ENCODE results near the gene STAT6. TPM values are rescaled to one million over a fixed set of nuclear protein-coding genes. Genes with fewer than 3 reads are reported as not detected.

Gene STAT6
- total RNA-seq, 1 donor from 2014 or later = 4.7 TPM

DNA sequence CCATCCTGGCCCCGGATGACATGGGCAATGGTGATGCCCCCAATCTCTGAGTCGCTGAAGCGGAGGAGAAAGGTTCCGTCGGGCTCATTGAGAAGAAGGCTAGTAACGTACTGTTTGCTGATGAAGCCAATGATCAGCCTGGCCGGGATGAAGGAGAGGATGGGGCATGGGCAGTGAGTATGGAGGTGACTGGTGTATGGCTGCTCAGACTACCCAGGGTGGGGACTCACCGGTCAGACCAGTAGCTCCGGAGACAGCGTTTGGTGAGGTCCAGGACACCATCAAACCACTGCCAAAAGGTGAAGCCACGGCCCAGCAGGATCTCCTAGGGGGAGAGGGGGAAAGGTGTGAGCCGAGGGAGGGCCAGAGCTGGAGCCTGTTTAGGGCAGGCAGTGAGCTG, 11.4 kb downstream of the STAT6 start:
- no peak for DNase-seq

DNA sequence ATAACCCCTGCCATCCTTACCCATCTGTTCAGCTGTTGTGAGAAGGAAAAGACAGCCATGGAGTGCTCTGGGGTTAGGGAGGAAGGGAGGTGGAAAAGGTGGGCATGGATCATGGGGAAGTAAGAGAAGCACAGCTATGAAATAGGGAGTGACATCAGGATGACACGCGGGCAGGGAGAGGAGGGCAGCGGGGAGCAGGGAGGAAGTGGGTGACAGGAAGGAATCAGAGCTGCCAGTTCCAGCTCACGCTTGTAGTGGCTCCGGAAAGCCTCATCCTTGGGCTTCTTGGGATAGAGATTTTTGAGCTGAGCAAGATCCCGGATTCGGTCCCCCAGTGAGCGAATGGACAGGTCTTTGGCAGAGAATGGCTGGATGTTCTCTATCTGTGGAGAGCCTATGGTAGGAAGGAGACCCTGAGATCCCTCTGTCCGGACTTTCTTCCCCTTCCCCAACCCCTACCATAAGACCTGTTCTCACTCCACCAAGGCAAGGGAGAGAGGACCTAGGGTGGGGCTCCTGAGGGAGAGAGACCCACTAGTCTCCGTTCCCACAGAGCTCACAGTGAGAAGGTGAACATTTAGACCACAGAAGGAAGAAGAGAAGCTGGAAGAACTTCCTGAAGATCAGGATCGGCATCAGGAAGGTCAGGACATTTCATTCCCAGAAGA, 12.0 kb downstream of the STAT6 start:
- DNase-seq = no peak

DNA sequence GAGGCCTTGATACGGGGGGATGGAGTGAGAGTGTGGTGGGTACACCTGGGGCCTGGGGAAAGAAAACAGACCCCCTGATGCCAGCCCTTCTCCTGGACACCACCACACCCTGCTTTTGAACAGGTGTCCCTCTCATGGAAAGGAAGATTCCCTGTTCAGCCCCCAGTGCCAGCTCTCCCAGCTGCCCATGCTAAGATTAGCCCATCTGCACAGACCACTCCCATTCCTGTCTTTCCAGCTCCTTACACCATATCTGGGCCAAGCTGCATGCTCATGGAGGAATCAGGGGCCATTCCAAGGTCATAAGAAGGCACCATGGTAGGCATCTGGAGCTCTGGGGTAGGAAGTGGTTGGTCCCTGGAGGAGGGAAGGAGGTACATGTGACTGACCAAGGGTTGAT, 12.6 kb downstream of the STAT6 start:
- no peak for DNase-seq

DNA sequence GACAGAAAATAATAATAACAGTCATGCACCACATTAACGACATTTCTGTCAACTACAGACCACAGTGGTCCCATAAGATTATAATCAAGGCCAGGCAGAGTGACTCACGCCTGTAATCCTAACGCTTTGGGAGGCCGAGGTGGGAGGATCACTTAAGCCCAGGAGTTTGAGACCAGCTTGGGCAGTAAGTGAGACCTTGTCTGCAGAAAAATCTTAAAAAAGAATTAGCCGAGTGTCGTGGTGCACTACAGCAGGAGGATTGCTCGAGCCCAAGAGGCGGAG, 13.7 kb downstream of the STAT6 start:
- DNase-seq = no peak

DNA sequence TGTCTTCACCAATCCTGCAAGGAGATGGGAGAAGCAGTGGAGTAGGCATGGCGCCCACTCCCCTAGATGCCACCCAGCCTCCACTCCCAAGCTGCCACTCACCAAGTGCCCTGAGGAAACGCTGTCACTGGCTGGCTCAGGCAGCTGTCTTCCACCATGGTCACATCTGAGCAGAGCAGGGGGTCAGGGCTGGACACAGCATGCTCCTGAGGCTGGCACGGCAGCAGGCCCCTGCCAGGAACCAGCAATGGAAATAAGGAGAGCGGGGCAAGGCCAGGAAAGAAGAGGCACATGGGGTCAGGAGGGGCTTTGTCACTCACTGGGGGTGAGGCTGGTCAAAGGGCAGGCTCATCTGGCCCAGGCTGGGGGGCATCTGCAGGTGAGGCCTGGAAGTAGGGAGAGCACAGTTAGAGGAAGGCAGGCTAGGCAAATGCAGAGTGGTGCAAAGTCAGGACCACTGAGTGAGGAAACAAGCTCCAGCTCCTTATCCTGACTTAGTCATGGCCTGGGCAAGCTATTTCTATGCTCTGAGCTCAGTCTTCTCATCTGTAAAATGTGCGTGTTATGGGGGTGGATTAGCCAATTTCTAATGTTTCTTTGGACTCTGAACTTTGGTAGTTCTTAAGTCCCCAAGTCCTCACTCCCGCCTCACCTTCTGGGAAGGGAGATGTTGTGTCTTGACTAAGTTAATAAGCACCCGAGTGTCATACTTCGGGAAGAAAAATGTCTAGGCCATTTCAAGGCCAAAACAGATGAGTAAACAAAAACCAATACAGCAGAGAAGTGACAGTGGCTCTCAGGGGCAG, 14.2 kb downstream of the STAT6 start:
- no peak for DNase-seq

DNA sequence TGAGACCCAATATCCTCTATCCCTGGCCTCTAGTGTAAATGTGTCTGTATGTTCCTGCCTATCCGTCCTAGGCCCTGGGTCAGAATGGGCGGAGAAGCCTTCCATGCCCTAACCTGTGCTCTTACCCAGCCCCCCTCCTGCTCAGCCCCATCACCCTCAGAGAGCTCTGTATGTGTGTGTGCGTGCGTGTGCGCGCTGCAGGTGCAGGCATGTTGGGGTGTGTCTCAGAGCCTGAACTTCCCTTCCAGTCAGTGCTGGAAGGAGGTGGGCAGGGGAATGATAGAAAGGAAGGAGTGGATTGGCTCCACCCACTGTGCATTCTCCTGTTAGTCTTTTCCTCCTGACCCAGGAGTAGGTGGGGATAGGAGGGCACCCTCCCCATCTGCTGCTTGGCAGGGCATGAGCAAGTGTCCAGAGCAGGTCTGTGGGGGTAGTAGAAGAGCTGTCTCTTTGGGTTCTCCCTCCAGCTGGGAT, 15.0 kb downstream of the STAT6 start:
- DNase-seq = no peak

DNA sequence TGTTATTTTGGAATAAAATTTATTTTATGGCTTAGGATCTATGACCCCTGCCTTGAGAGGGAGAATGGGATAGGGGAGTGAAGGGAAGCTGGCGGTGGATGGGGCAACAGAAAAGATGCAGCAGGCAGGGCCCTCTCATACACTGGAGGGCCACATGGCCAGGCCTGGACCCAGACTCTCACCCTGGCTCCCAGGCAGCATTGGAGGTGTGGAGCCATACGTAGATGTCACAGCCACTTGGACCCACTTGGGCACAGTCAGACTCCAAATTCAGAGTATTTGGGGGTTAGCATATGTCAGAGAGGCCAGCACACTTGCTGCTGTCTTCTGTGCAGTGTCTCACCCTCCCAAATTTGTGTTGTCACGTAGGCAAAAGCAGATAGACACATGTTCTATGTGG, 15.7 kb downstream of the STAT6 start:
- no peak for DNase-seq

DNA sequence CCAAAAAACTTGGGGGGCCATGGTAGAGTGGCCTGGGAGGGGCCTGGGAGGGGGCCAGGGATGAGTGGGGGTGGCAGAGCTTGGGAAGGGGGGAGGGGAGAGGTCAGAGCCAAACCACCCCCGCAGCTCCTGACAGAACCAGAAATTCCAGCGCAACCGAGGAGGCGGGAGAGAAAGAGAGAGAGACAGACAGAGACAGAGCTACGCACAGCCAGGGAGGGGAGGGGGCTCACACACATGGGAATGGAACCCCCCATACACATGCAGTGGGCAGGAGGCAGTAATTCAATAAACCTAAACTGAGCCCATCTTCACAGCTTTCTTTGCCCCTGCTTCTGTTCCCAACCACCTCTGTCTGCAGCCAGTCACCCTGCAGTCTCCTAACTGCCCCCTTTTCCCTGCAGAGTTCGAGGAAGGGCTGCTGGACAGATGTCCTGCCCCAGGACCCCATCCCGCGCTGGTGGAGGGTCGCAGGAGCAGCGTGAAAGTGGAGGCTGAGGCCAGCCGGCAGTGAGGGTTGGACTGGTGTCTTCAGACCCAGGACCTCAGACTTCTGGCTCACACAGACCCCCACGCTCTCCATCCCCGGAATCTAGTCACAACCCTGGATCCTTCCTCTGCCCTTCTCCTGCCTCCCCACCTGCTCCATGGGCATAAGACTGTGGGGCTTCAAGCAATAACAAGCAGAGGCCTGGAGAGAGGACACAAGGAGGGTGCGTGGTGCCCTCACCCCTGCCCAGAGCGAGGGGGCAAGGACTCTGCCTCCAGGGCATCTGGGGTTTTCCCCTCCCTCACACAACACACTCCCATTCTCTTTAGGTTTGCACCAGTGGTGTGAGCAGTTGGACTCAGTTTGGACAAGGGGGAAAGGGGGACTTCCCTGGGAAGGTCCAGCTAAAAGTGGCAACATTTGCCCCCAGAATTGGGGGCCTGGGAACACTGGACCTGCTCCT, 16.7 kb downstream of the STAT6 start:
- no peak for DNase-seq

DNA sequence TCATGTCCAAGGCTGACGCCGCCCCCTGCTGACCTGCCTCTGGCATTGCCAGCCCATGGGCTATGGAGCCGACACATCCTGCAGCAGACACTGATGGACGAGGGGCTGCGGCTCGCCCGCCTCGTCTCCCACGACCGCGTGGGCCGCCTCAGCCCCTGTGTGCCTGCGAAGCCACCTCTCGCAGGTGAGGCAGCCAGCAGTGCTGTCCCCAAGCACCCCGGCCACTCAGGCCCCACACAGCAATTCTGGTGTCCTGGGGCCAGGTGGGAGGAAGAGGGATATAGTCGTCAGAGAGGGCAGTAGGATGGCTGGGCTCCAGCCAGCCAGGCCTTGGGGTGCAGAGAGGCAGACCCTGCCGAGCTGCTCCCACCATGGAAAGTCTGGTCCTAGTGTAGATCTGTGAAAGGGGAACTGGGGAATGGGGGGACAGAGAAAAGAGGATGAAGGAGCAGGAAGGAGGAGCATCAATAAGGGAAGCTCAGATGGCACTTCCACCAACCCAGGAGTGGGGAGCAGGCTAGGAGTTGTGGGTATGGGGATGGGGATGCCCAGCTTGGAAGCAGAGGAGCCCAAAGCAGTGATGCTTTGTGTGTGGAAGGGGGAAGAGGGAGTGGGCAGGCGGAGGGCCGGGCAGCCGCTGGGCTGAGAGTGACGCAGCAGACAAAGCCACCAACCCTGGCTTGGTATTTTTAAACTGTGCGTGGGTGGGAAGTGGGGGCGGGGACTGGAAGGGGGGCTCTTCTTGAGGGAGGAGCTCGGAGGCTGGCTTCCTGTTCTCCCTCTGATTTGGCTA, 17.6 kb downstream of the STAT6 start:
- DNase-seq = peak; percentile 72

DNA sequence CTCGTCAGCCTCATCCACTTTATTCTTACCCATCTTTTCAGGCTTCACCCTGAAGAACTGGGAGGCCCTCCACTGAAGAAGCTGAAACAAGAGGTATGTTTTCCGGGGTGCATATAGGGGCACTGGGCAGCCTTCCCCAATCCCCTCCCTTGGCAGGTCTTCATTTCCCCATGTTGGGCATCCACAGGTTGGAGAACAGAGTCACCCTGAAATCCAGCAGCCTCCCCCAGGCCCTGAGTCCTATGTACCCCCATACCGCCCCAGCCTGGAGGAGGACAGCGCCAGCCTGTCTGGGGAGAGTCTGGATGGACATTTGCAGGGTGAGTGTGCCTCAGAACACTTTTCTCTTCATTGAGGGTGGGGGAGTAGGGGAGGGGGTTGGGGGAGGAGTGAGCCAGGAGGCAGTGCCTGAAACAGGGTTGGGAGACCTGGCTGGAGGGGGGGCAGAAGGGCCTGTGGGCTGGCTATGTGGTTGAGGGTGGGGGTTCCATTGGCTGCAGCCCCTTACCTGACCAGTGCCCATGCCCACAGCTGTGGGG, 18.2 kb downstream of the STAT6 start:
- no peak for DNase-seq

DNA sequence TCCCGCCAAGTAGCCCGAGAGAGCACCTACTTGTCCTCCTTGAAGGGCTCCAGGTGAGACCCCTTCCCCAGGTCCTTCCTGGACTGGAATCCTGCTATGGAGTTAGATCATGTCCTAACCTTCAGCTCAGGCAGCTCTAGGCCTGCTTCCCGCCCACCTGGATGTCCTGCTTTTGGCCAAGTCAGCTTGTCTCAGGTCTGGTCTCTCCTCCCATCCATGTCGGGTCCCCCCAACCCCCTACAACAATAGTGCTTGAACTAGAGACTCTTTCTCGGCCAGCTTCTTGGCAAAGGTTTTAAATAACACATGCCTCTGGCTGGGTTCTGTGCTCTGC, 18.7 kb downstream of the STAT6 start:
- no peak for DNase-seq

DNA sequence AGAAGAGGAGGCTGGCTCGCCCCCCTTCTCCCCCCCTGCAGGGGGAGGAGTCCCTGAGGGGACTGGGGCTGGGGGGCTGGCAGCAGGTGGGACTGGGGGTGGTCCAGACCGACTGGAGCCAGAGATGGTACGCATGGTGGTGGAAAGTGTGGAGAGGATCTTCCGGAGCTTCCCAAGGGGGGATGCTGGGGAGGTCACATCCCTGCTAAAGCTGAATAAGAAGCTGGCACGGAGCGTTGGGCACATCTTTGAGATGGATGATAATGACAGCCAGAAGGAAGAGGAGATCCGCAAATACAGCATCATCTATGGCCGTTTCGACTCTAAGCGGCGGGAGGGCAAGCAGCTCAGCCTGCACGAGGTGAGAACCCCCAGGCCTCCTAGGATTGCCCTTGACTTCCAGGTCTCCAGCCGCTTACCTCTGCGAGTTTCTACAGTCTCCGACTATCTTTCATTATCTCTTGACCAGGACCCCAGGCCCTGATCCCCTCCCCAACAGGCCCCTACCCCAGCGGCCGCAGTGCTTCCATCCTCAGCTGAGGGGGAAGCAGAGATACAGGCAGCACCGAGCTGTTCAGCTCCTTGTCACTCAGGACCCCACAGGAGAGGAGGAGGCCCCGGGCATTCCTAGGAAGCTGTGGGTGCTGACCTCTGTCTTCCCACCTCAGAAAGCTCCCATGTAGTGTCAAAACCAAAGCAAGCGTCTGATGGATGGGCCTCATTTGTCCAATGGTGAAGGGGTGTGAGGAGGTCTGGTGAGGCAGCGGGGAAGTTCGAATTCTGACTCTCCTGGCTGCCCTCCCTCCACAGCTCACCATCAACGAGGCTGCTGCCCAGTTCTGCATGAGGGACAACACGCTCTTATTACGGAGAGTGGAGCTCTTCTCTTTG, 19.3 kb downstream of the STAT6 start:
- DNase-seq = no peak

DNA sequence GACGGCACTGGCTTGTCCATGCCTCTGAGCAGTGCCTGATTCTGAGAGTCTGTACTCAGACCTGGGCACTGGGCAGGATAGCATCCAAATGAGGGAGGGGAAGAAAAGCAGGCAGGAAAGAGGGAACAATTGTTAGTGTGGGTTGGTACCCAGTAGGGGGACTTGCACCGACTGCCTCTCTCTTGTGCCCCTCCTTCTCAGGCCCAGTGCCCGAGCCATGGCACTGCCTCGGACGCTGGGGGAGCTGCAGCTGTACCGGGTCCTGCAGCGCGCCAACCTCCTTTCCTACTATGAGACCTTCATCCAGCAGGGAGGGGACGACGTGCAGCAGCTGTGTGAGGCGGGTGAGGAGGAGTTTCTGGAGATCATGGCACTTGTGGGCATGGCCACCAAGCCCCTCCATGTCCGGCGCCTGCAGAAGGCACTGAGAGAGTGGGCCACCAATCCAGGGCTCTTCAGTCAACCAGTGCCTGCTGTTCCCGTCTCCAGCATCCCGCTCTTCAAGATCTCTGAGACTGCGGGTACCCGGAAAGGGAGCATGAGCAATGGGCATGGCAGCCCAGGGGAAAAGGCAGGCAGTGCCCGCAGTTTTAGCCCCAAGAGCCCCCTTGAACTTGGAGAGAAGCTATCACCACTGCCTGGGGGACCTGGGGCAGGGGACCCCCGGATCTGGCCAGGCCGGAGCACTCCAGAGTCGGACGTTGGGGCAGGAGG, 20.1 kb downstream of the STAT6 start:
- DNase-seq = peak; percentile 50

DNA sequence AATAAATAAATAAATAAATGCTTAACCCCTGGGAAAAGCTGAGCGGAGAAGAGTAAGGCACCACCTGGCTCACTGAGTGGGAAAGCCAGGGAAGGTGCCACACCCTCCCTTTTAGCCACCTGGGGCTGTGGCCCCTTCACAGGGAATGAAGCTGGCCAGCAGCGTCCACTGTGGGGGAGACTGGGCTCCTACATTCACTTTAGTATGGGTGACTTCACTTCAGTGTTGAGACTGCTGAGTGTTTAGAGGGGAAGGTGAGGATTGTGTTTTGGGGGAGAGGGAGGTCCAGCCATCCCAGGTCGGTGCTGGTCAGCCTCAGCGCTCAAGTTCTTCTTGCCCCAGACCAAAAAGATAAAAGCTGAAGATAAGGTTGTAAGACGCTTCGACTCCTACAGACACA, 20.7 kb downstream of the STAT6 start:
- no peak for DNase-seq

DNA sequence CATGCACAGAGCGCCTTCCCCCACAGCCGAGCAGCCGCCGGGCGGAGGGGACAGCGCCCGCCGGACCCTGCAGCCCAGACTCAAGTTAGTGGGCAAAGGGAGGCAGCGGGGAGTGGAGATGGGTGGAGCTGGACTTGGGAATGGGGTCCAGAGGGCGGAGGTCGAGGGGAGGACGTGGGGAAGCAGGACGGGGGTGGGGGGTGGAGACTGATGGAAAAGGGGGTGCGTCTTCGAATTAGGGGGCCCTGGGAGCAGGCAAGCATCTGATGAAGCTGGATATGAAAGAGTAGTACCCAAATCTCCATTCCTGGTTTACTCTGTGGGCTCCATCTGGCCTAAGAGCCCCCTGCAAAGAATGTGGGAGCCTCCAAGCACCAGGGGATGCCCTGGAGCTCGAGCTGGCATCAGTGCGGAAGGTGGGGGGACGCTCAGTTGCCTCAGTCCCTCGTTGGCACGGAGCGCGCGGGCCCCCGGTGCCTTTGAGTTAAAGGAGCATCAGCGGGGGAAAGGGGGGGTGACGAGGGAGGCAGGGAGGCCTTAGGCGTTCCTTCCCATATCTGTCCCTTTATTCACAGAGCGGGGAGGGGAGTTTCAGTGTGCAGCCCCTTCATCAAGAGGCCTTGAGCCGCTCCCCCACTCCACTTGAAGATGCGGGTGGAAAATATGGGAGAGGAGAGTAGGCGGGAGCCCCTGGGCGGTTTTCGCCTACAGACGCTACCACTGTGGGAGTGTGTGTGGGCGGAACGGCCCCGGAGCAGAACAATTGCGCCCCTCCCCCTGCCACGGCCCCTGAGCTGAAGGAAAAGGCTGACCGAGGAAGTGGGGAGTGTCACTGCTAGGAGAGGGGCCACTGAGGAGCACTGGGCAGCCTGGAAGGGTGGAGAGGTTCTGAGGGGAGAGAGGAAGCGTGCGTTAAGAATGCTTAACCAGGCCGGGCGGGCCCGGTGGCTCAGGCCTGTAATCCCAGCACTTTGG, 21.6 kb downstream of the STAT6 start:
- peak; percentile 51 for DNase-seq

DNA sequence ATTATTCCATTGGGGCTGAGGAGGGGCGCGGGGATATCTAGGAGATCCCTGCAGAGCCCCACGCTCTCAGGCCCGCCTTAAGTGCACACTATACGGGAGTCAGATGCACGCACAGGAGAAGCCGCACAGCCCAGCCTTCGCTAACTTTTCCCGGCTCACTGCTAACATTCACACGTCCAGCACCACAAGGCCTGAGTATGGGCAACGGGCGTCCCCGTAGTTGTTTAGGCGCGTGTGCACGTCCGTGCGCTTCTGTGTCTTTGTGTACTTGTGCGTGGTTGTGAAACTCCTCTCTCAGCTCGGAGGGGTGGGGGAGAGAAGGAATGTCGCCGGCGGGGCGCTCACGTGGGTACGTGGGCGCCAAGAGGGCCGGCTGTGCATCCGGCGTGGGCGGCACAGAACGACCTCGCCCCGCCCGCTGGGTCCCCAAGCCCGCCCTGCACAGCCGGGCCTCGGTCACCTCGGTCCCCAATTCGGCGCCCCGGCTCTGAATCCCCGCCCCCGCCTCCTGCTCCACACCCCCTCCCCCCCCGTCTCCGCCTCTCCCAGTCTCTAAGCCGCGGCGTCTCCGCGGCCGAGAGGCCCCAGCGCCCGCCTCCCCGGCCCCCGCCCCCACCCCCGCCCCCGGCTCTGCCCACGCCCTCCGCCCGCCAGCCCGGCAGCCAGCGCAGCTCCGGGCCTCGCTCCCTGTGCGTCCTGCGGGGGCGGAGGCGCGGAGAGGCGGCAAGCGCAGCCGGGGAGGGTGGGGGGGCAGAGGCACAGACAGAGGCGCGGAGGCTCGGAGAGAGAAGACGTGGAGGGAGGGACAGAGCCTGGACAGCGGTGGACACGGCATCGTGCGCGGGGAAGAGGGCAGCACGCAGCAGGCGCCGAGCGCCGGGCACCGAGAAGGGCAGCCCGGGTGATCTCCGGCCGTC, 22.6 kb downstream of the STAT6 start, which contains the start of gene NAB2:
NAB2 (plus strand) TSS at position 761 of the 917 bp plus-strand sequence. CDS start 158 bp downstream, outside the sequence.
- peak; percentile 87 for DNase-seq

DNA sequence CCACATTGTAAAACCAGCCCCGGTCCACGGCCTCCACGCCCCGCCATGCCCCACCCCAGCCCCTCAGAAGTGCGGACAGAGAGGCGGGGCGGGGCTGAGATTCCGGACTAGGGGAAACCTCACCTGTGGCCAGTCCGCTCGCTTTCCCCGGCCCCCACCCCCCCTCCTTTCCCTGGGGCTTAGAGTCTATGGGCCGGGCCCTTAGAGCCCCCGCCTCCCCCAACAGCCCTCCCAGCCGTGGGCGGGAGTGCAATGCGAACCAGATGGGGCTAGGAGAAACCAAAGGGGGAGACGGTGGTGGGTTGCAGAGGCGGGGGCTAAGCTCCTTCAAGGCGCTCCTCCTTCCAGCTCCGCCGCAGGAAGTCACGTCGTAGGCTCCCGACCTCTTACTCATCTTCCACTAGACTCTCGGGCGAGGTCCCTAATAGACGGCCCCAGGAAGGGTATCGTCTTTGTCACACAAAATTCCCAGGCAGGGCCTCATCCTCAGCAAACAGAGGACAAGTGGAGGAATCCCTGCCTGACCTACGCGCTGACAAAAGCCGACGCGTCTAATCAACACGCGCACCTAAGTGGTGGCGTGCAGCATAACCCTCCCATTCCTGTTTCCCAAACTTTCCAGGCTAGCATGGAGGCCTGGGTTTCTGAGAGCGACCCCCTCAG, 23.3 kb downstream of the STAT6 start:
- DNase-seq = no peak
